Sigmoid colon (tissue), 4 donors: ENCODE results near the gene GABBR2.

Experiments used
- CTCF ChIP-seq, 4 experiments: fragments of 450-650 bp in 3 of 4; fragments of 200-600 bp in 1 of 4; IDR thresholded peaks; one replicate each; pipeline ENCODE4 v1.5.1; 2016 to 2019; ENCODE audit warnings: antibody characterized with exemption in 4 of 4, mild to moderate bottlenecking in 3 of 4, moderate library complexity in 2 of 4
- EP300 ChIP-seq, 4 donors: sonication (generic); formaldehyde crosslinking; IDR thresholded peaks; one replicate each; pipeline ENCODE4 v1.6.1; 2017; ENCODE audit warnings: antibody characterized with exemption in 4 of 4

- TF ChIP-seq CTCF (IDR thresholded peaks at IDR 0.05) (no peak), EP300 (IDR thresholded peaks at IDR 0.05) (no peak)
Measured at GRCh38 chr9:98259791-98260190, 448.9 kb downstream of the GABBR2 start.
